ENCODE measurements around the gene MCUB. TPM values are rescaled to one million over a fixed set of nuclear protein-coding genes. Genes with fewer than 3 reads are reported as not detected.

MCUB gene
- 31.0 TPM for total RNA-seq

DNA sequence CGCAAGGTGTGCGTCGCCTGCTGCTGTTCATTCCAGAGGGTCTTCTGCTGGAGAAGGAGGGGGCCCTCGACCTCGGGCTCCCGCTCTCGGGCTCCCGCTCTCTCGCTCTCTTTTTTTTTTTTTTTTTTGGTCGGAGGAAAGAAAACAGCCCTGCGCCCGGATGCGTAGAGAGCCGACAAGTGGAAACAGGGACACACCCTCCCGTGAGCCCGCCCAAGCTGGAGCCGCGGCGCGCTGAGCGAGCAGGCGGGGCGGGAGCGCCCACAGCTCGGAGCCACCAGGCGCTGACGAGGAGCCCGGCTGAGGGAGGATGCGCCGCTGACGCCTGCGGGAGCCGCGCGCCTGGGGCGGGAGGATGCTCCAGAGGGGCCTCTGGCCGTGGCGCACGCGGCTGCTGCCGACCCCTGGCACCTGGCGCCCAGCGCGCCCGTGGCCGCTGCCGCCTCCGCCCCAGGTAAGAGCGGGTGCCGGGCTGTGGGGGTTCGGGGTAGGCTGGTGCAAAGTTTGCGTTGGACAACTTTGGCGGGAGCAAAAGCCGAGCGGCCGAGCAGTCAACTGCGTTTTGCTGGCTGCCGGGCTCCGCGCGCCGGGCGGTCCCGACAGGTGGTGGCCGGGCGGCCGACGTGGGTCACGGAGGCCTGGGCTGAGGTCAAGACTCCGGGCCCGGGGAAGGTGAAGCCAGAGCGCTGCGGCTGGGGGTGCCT is at the start of gene MCUB:
Gene MCUB (plus strand): TSS at position 264 of the 704 bp plus-strand sequence. CDS start 92 bp downstream, at position 356.

GRCh38 chr4:109702950-109703663 is 143.1 kb downstream of the MCUB start, which contains the start of gene CASP6:
CASP6 (minus strand) TSS chr4:109703445; CDS start chr4:109703395, 50 bp downstream.

GRCh38 chr4:109729718-109730618 is 169.9 kb downstream of the MCUB start, which contains the start of gene PLA2G12A:
PLA2G12A (minus strand) TSS chr4:109730070; CDS start chr4:109729809, 261 bp downstream.

Small RNA genes within 50 kb of the gene (small RNA-seq; reads per million reads assigned to genes)
- not detected for gene HIGD1AP14 (ENCODE audit: low replicate concordance)

Other genes starting within 250 kb of the MCUB start
- 38.8 TPM for gene SEC24B, start 126.4 kb upstream of the MCUB start, total RNA-seq
- gene CASP6, start 143.2 kb downstream of the MCUB start, total RNA-seq: 17.2 TPM
- 26.0 TPM for gene PLA2G12A, start 169.8 kb downstream of the MCUB start, total RNA-seq
- gene CFI, start 241.8 kb downstream of the MCUB start, total RNA-seq: 1.6 TPM

Data from parietal lobe (tissue), 2 donors.